Lower leg skin (tissue), 3 donors: ENCODE results near the gene GSK3A.

Experiments used
- POLR2A ChIP-seq, 2 donors: fragments of 450-650 bp; IDR thresholded peaks; one replicate each; pipeline ENCODE4 v1.6.1; 2016 to 2017; ENCODE audit warnings: antibody characterized with exemption in 2 of 2, mild to moderate bottlenecking in 1 of 2, moderate library complexity in 1 of 2
- TF ChIP-seq, protein P1 (sequence below), 3 donors: fragments of 450-650 bp; IDR thresholded peaks; one replicate each; pipeline ENCODE4 v1.5.1; 2016; ENCODE audit warnings: antibody characterized with exemption in 3 of 3, mild to moderate bottlenecking in 3 of 3, moderate library complexity in 2 of 3

- TF ChIP-seq, protein P1, sequence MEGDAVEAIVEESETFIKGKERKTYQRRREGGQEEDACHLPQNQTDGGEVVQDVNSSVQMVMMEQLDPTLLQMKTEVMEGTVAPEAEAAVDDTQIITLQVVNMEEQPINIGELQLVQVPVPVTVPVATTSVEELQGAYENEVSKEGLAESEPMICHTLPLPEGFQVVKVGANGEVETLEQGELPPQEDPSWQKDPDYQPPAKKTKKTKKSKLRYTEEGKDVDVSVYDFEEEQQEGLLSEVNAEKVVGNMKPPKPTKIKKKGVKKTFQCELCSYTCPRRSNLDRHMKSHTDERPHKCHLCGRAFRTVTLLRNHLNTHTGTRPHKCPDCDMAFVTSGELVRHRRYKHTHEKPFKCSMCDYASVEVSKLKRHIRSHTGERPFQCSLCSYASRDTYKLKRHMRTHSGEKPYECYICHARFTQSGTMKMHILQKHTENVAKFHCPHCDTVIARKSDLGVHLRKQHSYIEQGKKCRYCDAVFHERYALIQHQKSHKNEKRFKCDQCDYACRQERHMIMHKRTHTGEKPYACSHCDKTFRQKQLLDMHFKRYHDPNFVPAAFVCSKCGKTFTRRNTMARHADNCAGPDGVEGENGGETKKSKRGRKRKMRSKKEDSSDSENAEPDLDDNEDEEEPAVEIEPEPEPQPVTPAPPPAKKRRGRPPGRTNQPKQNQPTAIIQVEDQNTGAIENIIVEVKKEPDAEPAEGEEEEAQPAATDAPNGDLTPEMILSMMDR (IDR thresholded peaks at IDR 0.05): no peak
- no peak for TF ChIP-seq POLR2A (IDR thresholded peaks at IDR 0.05)
These were observed 12.5 kb downstream of the GSK3A start for GRCh38 chr19:42229855-42230351.
